NCI-H128 (cell line): Measurements from ENCODE around the gene CLEC2B.

Source experiments
- DNase-seq: peaks from one replicate; lab custom pipeline; 2025; ENCODE audit not compliant: unreplicated experiment; lab: John Stamatoyannopoulos, UW

CLEC2B gene

DNA sequence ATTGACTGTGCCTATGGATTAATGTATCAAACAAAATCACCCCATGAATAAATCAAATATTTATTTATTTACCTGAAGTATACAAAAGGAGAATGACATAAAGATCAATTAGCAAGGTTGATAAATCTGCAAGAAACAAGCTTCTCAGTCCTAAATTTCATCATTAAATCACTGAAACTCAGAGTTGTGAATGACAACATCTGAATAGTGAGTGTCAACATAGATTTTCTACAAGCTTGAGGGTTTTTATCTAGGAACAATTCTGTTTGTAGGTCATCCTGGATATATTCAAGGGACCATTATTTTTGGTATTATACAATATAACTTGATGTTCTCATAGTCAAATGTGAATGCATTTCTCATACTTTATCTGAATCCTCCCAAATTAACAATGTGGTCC is 59.3 kb downstream of the CLEC2B start:
- DNase-seq, result no peak

DNA sequence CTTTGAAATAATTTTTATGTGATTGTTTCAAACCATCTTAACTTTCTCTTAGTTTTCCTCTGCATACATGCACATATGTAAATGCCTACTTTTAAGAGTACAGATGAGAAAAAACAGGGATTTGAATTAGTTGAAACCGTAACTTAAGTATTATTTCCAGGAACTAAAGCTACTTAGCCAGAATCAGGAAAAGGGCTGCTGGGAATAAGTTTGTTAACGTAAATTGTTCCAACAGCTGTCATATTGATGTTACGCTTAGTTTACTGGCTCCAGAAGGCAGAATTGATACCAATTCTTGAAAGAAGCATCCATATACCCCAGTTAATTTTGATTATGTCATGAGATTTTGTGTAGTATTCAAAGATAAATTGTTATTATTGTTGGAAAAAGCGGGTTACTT is 59.8 kb downstream of the CLEC2B start:
- no peak for DNase-seq

DNA sequence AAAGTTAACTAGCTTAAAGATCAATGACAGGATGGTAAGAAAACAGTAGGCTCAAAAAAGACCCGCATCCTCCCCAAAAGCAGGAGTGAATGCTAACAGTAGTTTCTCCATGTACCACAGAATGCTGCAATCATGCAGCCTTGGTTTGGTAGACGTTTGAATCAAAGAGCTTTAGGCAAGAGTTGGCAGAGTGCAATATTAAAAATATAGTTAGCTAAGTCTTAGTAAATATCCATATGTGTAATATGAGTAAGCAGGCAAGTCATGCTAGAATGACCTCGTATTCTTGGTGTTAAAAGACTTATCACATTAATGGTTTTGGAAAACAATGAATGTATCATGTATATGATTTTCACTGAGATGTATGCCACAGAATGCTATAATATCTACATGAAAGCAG is 60.6 kb downstream of the CLEC2B start:
- no peak for DNase-seq

DNA sequence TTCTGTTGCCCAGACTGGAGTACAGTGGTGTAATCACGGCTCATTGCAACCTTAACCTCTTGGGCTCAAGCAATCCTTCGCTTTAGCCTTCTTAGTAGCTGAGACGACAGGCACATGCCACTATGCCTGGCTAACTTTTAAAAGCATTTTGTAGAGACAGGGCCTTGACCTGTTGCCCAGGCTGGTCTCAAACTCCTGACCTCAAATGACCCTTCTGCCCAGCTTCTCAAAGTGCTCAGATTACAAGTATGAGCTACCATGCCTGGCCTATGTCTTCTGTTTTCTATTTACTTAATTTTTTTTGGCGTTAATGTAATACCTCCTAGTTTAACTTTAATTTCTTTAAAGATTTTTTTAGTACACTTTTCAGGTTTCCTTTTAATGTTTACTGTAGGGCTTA is 62.4 kb downstream of the CLEC2B start:
- no peak for DNase-seq

DNA sequence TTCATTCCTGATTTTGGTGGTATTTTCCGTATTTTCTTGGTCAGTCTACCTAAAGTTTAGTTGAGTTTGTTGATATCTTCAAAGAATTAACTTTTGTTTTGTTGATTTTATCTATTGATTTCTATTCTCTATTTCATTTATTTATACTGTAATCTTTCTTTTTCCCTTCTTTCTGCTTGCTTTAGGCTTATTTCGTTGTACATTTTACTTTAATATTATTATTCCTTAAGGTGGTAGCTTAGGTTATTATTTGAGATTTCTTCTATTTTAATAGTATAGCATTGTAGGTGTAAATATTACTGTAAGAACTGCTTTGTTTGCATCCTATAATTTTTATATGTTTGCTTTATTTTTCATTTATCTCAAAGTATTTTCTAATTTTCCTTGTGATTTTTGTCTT is 63.3 kb downstream of the CLEC2B start:
- DNase-seq, result no peak
